GM12872 (cell line): ENCODE measurements around the gene TLR3.

Experiments
- CTCF ChIP-seq: IDR thresholded peaks from 3 replicates; pipeline ENCODE4 v1.5.1; 2011; ENCODE audit warnings: low read depth, mild to moderate bottlenecking, low read length, moderate library complexity; ENCODE audit not compliant: insufficient read depth

The TLR3 gene

GRCh38 chr4:186109245-186109644 is 40.3 kb downstream of the TLR3 start:
- no peak for TF ChIP-seq CTCF

GRCh38 chr4:186116697-186117096 is 47.7 kb downstream of the TLR3 start:
- TF ChIP-seq CTCF = no peak

GRCh38 chr4:186118582-186118981 is 49.6 kb downstream of the TLR3 start:
- TF ChIP-seq CTCF = no peak

GRCh38 chr4:186121057-186121456 is 52.1 kb downstream of the TLR3 start:
- no peak for TF ChIP-seq CTCF

GRCh38 chr4:186128842-186129241 is 59.9 kb downstream of the TLR3 start:
- no peak for TF ChIP-seq CTCF

- no peak for TF ChIP-seq CTCF
Observed at GRCh38 chr4:186131935-186132334, 63.0 kb downstream of the TLR3 start.

GRCh38 chr4:186132577-186133242 is 63.8 kb downstream of the TLR3 start:
- TF ChIP-seq CTCF = peak; percentile 58

GRCh38 chr4:186134257-186134656 is 65.3 kb downstream of the TLR3 start:
- TF ChIP-seq CTCF = no peak
